Neuronal stem cell (in vitro differentiated cells): ENCODE results near the gene KRT2.

Source experiments
- DNase-seq: peaks from one replicate; pipeline ENCODE4 v3.0.0-alpha.2; 2013; ENCODE audit warnings: low spot score
- H2AFZ ChIP-seq: one replicate; pipeline ENCODE4 v1.6.1; 2013; ENCODE audit warnings: mild to moderate bottlenecking, low read length, inconsistent platforms
- H2AK5ac ChIP-seq: 2 replicates; pipeline ENCODE4 v1.6.1; 2013; ENCODE audit warnings: low read depth, mild to moderate bottlenecking, inconsistent platforms, low read length, moderate library complexity, mixed read lengths
- H2BK120ac ChIP-seq: 2 replicates; pipeline ENCODE4 v1.6.1; 2013; ENCODE audit warnings: low read depth, mild to moderate bottlenecking, inconsistent platforms, low read length, moderate library complexity, mixed read lengths
- H2BK12ac ChIP-seq: one replicate; pipeline ENCODE4 v1.6.1; 2013; ENCODE audit warnings: low read length, inconsistent platforms
- H2BK15ac ChIP-seq: 2 replicates; pipeline ENCODE4 v1.6.1; 2013; ENCODE audit warnings: mild to moderate bottlenecking, low read length, inconsistent platforms, mixed read lengths
- H2BK5ac ChIP-seq: one replicate; pipeline ENCODE4 v1.6.1; 2013; ENCODE audit warnings: inconsistent platforms, mild to moderate bottlenecking, low read length, moderate library complexity
- H3K14ac ChIP-seq: one replicate; pipeline ENCODE4 v1.6.1; 2013; ENCODE audit warnings: low read length, inconsistent platforms
- H3K18ac ChIP-seq: 2 replicates; pipeline ENCODE4 v1.6.1; 2013; ENCODE audit warnings: low read length, inconsistent platforms
- H3K23ac ChIP-seq: 2 replicates; pipeline ENCODE4 v1.6.1; 2013; ENCODE audit warnings: low read depth, mild to moderate bottlenecking, mixed read lengths, low read length, inconsistent platforms; ENCODE audit not compliant: poor library complexity
- H3K27ac ChIP-seq: replicated peaks from 3 replicates; pipeline ENCODE4 v1.5.1; 2013; ENCODE audit warnings: low read length, inconsistent platforms
- H3K27me3 ChIP-seq, 3 experiments: 2 replicates each; pipeline ENCODE4 v1.6.1; 2013; ENCODE audit warnings: low read length in 3 of 3, mild to moderate bottlenecking in 2 of 3, inconsistent platforms in 1 of 3, low read depth in 1 of 3, mixed read lengths in 1 of 3, moderate library complexity in 1 of 3; ENCODE audit not compliant: control insufficient read depth in 3 of 3, insufficient read depth in 3 of 3
- H3K36me3 ChIP-seq, 2 donors: replicated peaks in 1 of 2; 2 replicates each; pipeline ENCODE4 v1.6.1; 2013; ENCODE audit warnings: low read length in 2 of 2; ENCODE audit not compliant: control insufficient read depth in 2 of 2, insufficient read depth in 2 of 2
- H3K4ac ChIP-seq: 2 replicates; pipeline ENCODE4 v1.6.1; 2013; ENCODE audit warnings: inconsistent platforms, mild to moderate bottlenecking, low read length, moderate library complexity
- H3K4me1 ChIP-seq, 2 donors: 1 replicate in 1 of 2; 2 replicates in 1 of 2; pipeline ENCODE4 v1.6.1; 2013; ENCODE audit warnings: low read length in 2 of 2, low read depth in 1 of 2; ENCODE audit not compliant: control insufficient read depth in 2 of 2, insufficient read depth in 1 of 2
- H3K4me2 ChIP-seq: one replicate; pipeline ENCODE4 v1.6.1; 2013; ENCODE audit warnings: mild to moderate bottlenecking, low read length, inconsistent platforms; ENCODE audit not compliant: insufficient read depth, poor library complexity, severe bottlenecking
- H3K4me3 ChIP-seq, 2 donors: 2 replicates each; pipeline ENCODE4 v1.5.1; 2013; ENCODE audit warnings: low read length in 2 of 2, mild to moderate bottlenecking in 2 of 2, inconsistent platforms in 1 of 2, moderate library complexity in 1 of 2
- H3K79me1 ChIP-seq: one replicate; pipeline ENCODE4 v1.6.1; 2013; ENCODE audit warnings: low read depth, mild to moderate bottlenecking, inconsistent platforms, low read length, moderate library complexity
- H3K9ac ChIP-seq: one replicate; pipeline ENCODE4 v1.6.1; 2013; ENCODE audit warnings: mild to moderate bottlenecking, low read depth, low read length, inconsistent platforms; ENCODE audit not compliant: poor library complexity
- H3K9me3 ChIP-seq, 2 donors: replicated peaks in 1 of 2; 2 replicates each; pipeline versions ENCODE3 to v1.6.1; 2013; ENCODE audit warnings: low read length in 2 of 2, mild to moderate bottlenecking in 2 of 2, inconsistent platforms in 1 of 2, low read depth in 1 of 2, mixed read lengths in 1 of 2, moderate library complexity in 1 of 2; ENCODE audit not compliant: control insufficient read depth in 2 of 2, insufficient read depth in 1 of 2
- H4K8ac ChIP-seq: one replicate; pipeline ENCODE4 v1.6.1; 2013; ENCODE audit warnings: low read depth, mild to moderate bottlenecking, inconsistent platforms, low read length, moderate library complexity
- H4K91ac ChIP-seq: one replicate; pipeline ENCODE4 v1.6.1; 2013; ENCODE audit warnings: low read length, low read depth, mild to moderate bottlenecking, inconsistent platforms; ENCODE audit not compliant: poor library complexity
- WGBS, 2 donors: extraction: QIAGEN DNeasy Blood & Tissue Kit; methylation state at CpG; one replicate each; pipeline ENCODE4 v1.1.7; 2013; ENCODE audit warnings: missing lambda C conversion rate in 2 of 2, mixed read lengths in 1 of 2; ENCODE audit not compliant: insufficient read length in 2 of 2, insufficient replicate concordance in 1 of 2; ENCODE audit errors: extremely low coverage in 2 of 2; 5-methylcytosine and 5-hydroxymethylcytosine counted together

The KRT2 gene

GRCh38 chr12:52615912-52616311 lies 36.1 kb downstream of the KRT2 start:
- H3K9ac ChIP-seq = no peak overlapping the region
- no peak for DNase-seq

GRCh38 chr12:52615208-52615868 lies 36.7 kb downstream of the KRT2 start:
- no peak overlapping the region for H3K18ac ChIP-seq
- no peak overlapping the region for H3K9ac ChIP-seq
- H3K4me3 ChIP-seq = no peak overlapping the region
- no CpG with 5 or more reads among the region's 6 CpGs for WGBS, 2 donors
- H3K9me3 ChIP-seq = no peaks in the 10 kb centered on the region
- no peak overlapping the region for H3K4ac ChIP-seq
- H2BK5ac ChIP-seq = no peak overlapping the region
- H2BK120ac ChIP-seq = no peak overlapping the region
- H3K4me2 ChIP-seq = no peak overlapping the region
- H2AK5ac ChIP-seq = no peak overlapping the region
- peaks cover 0 to 15% (median 0%) of the 10 kb centered on the region in 3 experiments for H3K27me3 ChIP-seq
- no peak overlapping the region for H2BK12ac ChIP-seq
- peaks cover 0 to 2% of the 10 kb centered on the region in 2 donors for H3K4me1 ChIP-seq
- H2BK15ac ChIP-seq = no peak overlapping the region
- no peak overlapping the region for H4K91ac ChIP-seq
- H3K79me1 ChIP-seq = no peaks in the 10 kb centered on the region
- no peak overlapping the region for H3K14ac ChIP-seq
- no peak overlapping the region for H4K8ac ChIP-seq
- no peak overlapping the region for H3K27ac ChIP-seq
- H3K36me3 ChIP-seq = no peaks in the 10 kb centered on the region
- H2AFZ ChIP-seq = no peak overlapping the region
- no peak for DNase-seq
- no peak overlapping the region for H3K23ac ChIP-seq

More at GRCh38 chr12:52615912-52616311, 36.1 kb downstream of the KRT2 start:
- Histone ChIP-seq H3K27ac (no peak overlapping the region), H2BK120ac (no peak overlapping the region), H2BK15ac (no peak overlapping the region), H2AK5ac (no peak overlapping the region), H3K27me3 (peaks cover 0 to 15% (median 0%) of the 10 kb centered on the region in 3 experiments), H3K9me3 (no peaks in the 10 kb centered on the region), H3K36me3 (no peaks in the 10 kb centered on the region), H2AFZ (no peak overlapping the region), H3K79me1 (no peaks in the 10 kb centered on the region), H3K4ac (no peak overlapping the region), H3K4me1 (peaks cover 0 to 6% of the 10 kb centered on the region in 2 donors), H3K23ac (no peak overlapping the region), H4K8ac (no peak overlapping the region), H3K4me3 (no peak overlapping the region), H2BK5ac (no peak overlapping the region), H3K18ac (peak overlapping the region; percentile 21), H2BK12ac (no peak overlapping the region), H3K14ac (no peak overlapping the region), H3K4me2 (no peak overlapping the region), H4K91ac (no peak overlapping the region)
- no CpG with 5 or more reads among the region's 9 CpGs for WGBS, 2 donors

GRCh38 chr12:52614381-52615207 lies 37.4 kb downstream of the KRT2 start:
- Histone ChIP-seq H3K4me1 (no peaks in the 10 kb centered on the region), H3K9ac (no peak overlapping the region), H2BK120ac (no peak overlapping the region), H2AK5ac (no peak overlapping the region), H3K36me3 (no peaks in the 10 kb centered on the region), H3K79me1 (no peaks in the 10 kb centered on the region), H2AFZ (no peak overlapping the region), H3K27me3 (peaks cover 0 to 15% (median 0%) of the 10 kb centered on the region in 3 experiments), H3K9me3 (no peaks in the 10 kb centered on the region), H3K4me2 (no peak overlapping the region), H4K8ac (no peak overlapping the region), H3K27ac (no peak overlapping the region), H2BK15ac (no peak overlapping the region), H3K14ac (no peak overlapping the region), H2BK12ac (no peak overlapping the region), H3K23ac (no peak overlapping the region), H2BK5ac (no peak overlapping the region), H3K18ac (no peak overlapping the region), H3K4me3 (no peak overlapping the region), H3K4ac (no peak overlapping the region), H4K91ac (no peak overlapping the region)
- WGBS, 2 donors = no CpG with 5 or more reads among the region's 10 CpGs
- DNase-seq = no peak

GRCh38 chr12:52613384-52614030 lies 38.5 kb downstream of the KRT2 start:
- DNase-seq = no peak
- H2BK15ac ChIP-seq = no peak overlapping the region
- no peak overlapping the region for H4K91ac ChIP-seq
- no peak overlapping the region for H3K4me3 ChIP-seq
- no peak overlapping the region for H2BK5ac ChIP-seq
- H3K27me3 ChIP-seq = peaks cover 0 to 20% (median 0%) of the 10 kb centered on the region in 3 experiments
- no peak overlapping the region for H3K4me2 ChIP-seq
- H3K4me1 ChIP-seq = no peaks in the 10 kb centered on the region
- H4K8ac ChIP-seq = no peak overlapping the region
- H2AFZ ChIP-seq = no peak overlapping the region
- no peak overlapping the region for H3K23ac ChIP-seq
- H3K36me3 ChIP-seq = no peaks in the 10 kb centered on the region
- no peak overlapping the region for H3K18ac ChIP-seq
- H3K4ac ChIP-seq = no peak overlapping the region
- no peak overlapping the region for H2BK120ac ChIP-seq
- no peak overlapping the region for H2BK12ac ChIP-seq
- no peak overlapping the region for H3K14ac ChIP-seq
- no peak overlapping the region for H2AK5ac ChIP-seq
- H3K27ac ChIP-seq = no peak overlapping the region
- H3K9me3 ChIP-seq = no peaks in the 10 kb centered on the region
- WGBS, 2 donors = no CpG with 5 or more reads among the region's 9 CpGs
- H3K9ac ChIP-seq = no peak overlapping the region
- no peaks in the 10 kb centered on the region for H3K79me1 ChIP-seq
